OCI-LY7 (cell line): Measurements from ENCODE around the gene TRMU.

Experiments
- EZH2phosphoT487 ChIP-seq: fragments of 200-600 bp; sonication (generic); IDR thresholded peaks from 2 replicates; pipeline ENCODE4 v1.6.1; 2018; ENCODE audit warnings: low read depth, borderline replicate concordance, mild to moderate bottlenecking, mixed run types, antibody characterized with exemption, low read length, moderate library complexity, mixed read lengths
- TF ChIP-seq, protein P1 (sequence below): fragments of 200-600 bp; sonication (generic); conservative IDR thresholded peaks from 2 replicates; pipeline ENCODE4 v1.5.1; 2014; ENCODE audit warnings: mild to moderate bottlenecking, antibody characterized with exemption, low read length, moderate library complexity, mixed read lengths

DNA sequence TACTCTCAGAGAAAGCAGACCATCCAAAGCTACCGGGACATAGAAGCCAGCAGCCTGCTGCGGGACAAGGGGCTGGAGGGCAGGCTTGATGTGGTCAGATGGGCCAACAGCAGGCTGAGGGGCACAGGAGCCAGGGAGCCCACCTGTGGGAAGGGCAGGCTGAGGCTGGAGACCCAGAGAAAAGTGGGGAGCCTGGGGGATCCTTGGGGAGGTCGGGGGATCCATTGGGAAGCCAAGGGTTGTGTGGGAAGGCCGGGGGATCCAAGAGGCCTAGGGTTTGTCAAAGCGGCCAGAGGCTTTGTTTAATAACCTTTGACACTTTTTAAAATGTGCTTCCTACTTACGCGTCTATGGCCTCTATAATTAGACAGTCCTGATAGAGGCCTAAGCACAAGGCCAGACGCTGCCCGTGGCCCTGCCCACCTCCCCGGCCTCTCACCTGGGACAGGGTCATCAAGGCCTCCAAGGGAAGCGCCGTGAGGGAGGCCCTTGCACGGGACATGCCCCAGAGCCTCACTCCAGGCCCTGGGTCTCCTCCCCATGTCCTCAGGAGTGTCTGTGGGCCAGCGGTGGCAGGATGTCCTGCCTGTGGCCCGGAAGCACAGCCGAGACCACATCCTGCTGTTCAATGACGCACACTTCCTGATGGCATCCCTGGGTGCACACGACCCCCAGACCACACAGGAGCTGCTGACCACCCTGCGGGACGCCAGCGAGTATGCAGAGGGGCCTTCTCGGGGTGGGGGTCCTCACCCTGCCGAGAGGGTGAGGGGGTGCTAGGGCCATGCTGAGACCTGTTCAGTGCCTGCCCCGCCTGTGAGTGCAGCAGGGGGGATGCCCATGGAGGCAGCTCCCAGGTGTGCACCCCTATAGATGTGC lies 47.4 kb upstream of the TRMU start:
- TF ChIP-seq, protein P1, sequence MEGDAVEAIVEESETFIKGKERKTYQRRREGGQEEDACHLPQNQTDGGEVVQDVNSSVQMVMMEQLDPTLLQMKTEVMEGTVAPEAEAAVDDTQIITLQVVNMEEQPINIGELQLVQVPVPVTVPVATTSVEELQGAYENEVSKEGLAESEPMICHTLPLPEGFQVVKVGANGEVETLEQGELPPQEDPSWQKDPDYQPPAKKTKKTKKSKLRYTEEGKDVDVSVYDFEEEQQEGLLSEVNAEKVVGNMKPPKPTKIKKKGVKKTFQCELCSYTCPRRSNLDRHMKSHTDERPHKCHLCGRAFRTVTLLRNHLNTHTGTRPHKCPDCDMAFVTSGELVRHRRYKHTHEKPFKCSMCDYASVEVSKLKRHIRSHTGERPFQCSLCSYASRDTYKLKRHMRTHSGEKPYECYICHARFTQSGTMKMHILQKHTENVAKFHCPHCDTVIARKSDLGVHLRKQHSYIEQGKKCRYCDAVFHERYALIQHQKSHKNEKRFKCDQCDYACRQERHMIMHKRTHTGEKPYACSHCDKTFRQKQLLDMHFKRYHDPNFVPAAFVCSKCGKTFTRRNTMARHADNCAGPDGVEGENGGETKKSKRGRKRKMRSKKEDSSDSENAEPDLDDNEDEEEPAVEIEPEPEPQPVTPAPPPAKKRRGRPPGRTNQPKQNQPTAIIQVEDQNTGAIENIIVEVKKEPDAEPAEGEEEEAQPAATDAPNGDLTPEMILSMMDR, result no peak
- no peak for TF ChIP-seq EZH2phosphoT487
